Natural killer cell (primary cell): ENCODE results near the gene SLC2A9. TPM values are rescaled to one million over a fixed set of nuclear protein-coding genes. Genes with fewer than 3 reads are reported as not detected.

ENCODE experiments used
- ATAC-seq, 3 donors: fragments of 150-1000 bp in 2 of 3; fragments of 200-7000 bp in 1 of 3; cut with Tn5 transposase; 1 replicate in 1 of 3; 2 replicates in 2 of 3; pipeline ENCODE4 v1.10.0; 2021; ENCODE audit warnings: mild to moderate bottlenecking in 2 of 3, moderate library complexity in 2 of 3
- DNase-seq, 2 donors: peaks; one replicate each; pipeline versions ENCODE4 v3.0.0 to v3.0.0-alpha.2; 2013 to 2021; ENCODE audit warnings: mixed read lengths in 1 of 2
- H3K27ac ChIP-seq: one replicate; pipeline ENCODE4 v1.5.1; 2013; ENCODE audit warnings: mild to moderate bottlenecking, low read length
- H3K27me3 ChIP-seq: one replicate; pipeline ENCODE4 v1.6.1; 2013; ENCODE audit warnings: low read length; ENCODE audit not compliant: control insufficient read depth, insufficient read depth
- H3K36me3 ChIP-seq: one replicate; pipeline ENCODE4 v1.6.1; 2013; ENCODE audit warnings: low read length; ENCODE audit not compliant: control insufficient read depth, insufficient read depth
- H3K4me1 ChIP-seq: one replicate; pipeline ENCODE4 v1.6.1; 2013; ENCODE audit warnings: low read length; ENCODE audit not compliant: control insufficient read depth, insufficient read depth
- H3K4me3 ChIP-seq: one replicate; pipeline ENCODE4 v1.5.1; 2013; ENCODE audit warnings: low read length
- H3K9me3 ChIP-seq: one replicate; pipeline ENCODE4 v1.6.1; 2013; ENCODE audit warnings: low read length; ENCODE audit not compliant: control insufficient read depth, insufficient read depth
- H3K27ac Mint-ChIP-seq, 2 donors: one replicate each; pipeline ENCODE4 v1.8.0; 2022; ENCODE audit warnings: mild to moderate bottlenecking in 2 of 2, mixed read lengths in 2 of 2, moderate library complexity in 1 of 2
- H3K27me3 Mint-ChIP-seq, 2 donors: one replicate each; pipeline ENCODE4 v1.8.0; 2022; ENCODE audit warnings: low read depth in 2 of 2, mixed read lengths in 2 of 2
- H3K36me3 Mint-ChIP-seq: one replicate; pipeline ENCODE4 v1.8.0; 2022; ENCODE audit warnings: mixed read lengths
- H3K4me1 Mint-ChIP-seq, 2 donors: one replicate each; pipeline ENCODE4 v1.8.0; 2022; ENCODE audit warnings: mixed read lengths in 2 of 2
- H3K4me3 Mint-ChIP-seq: one replicate; pipeline ENCODE4 v1.8.0; 2022; ENCODE audit warnings: mild to moderate bottlenecking, moderate library complexity, mixed read lengths
- H3K9me3 Mint-ChIP-seq, 2 donors: one replicate each; pipeline ENCODE4 v1.8.0; 2022; ENCODE audit warnings: mixed read lengths in 2 of 2
- CTCF ChIP-seq: fragments of 200-600 bp; IDR thresholded peaks from one replicate; pipeline ENCODE4 v1.8.0; 2022; ENCODE audit warnings: antibody characterized with exemption
- WGBS: methylation state at CpG from one replicate; pipeline ENCODE4 v1.1.7; 2013; ENCODE audit warnings: missing lambda C conversion rate; ENCODE audit not compliant: insufficient coverage; 5-methylcytosine and 5-hydroxymethylcytosine counted together
- intact Hi-C: fragments of 100-400 bp; cut with micrococcal nuclease; formaldehyde crosslinking; loops from one replicate; pipeline ENCODE4 v1.14.2; 2022
- total RNA-seq, 4 donors: library from RNA; stranded (reverse); fragments of 120-200 nt in 1 of 4; gene quantifications; one replicate each; pipeline versions ENCODE4 v1.2.3 to v1.2.4, GENCODE V29; 2013 to 2022

Gene SLC2A9
- total RNA-seq, 3 donors from 2014 or later (not counting 1 experiment from before 2014, with no cell fraction given): 1.5 to 5.5 (median 3.9) TPM

GRCh38 chr4:9996319-9997110 is 24.8 kb downstream of the SLC2A9 start:
- peaks cover 0 to 3% of the 10 kb centered on the region in 2 donors for H3K27me3 Mint-ChIP-seq
- H3K4me1 Mint-ChIP-seq: peaks cover 15 to 28% of the 10 kb centered on the region in 2 donors
- no peak overlapping the region for H3K27ac ChIP-seq
- H3K36me3 ChIP-seq: no peaks in the 10 kb centered on the region
- H3K4me3 ChIP-seq: no peak overlapping the region
- no peak overlapping the region for H3K4me3 Mint-ChIP-seq
- H3K36me3 Mint-ChIP-seq: no peaks in the 10 kb centered on the region
- H3K27me3 ChIP-seq: no peaks in the 10 kb centered on the region
- no peak for DNase-seq
- ATAC-seq: no peak
- WGBS: 84% methylated on average over 6 of the region's 6 CpGs
- peaks cover under 1% of the 10 kb centered on the region for H3K4me1 ChIP-seq
- intact Hi-C loops: no loop called here
- no peak for TF ChIP-seq CTCF
- peak overlapping the region in 1 of 2 donors; percentile 16 for H3K27ac Mint-ChIP-seq
- H3K9me3 ChIP-seq: no peaks in the 10 kb centered on the region
- no peaks in the 10 kb centered on the region for H3K9me3 Mint-ChIP-seq

- H3K9me3 Mint-ChIP-seq: no peaks in the 10 kb centered on the region
- H3K36me3 Mint-ChIP-seq: no peaks in the 10 kb centered on the region
- Histone ChIP-seq H3K4me1 (no peaks in the 10 kb centered on the region), H3K9me3 (no peaks in the 10 kb centered on the region), H3K27me3 (no peaks in the 10 kb centered on the region), H3K36me3 (no peaks in the 10 kb centered on the region), H3K4me3 (no peak overlapping the region), H3K27ac (no peak overlapping the region)
- H3K27ac Mint-ChIP-seq: peak overlapping the region in 1 of 2 donors; percentile 1
- ATAC-seq (no peak), DNase-seq (no peak)
- 92% methylated on average over 3 of the region's 3 CpGs for WGBS
- peaks cover 11 to 16% of the 10 kb centered on the region in 2 donors for H3K4me1 Mint-ChIP-seq
- no peak overlapping the region for H3K4me3 Mint-ChIP-seq
- H3K27me3 Mint-ChIP-seq: peaks cover 0 to 3% of the 10 kb centered on the region in 2 donors
- intact Hi-C loops: no loop called here
- no peak for TF ChIP-seq CTCF
Observed at GRCh38 chr4:9994246-9994847, 26.9 kb downstream of the SLC2A9 start.

- Histone ChIP-seq H3K4me3 (no peak overlapping the region), H3K36me3 (no peaks in the 10 kb centered on the region), H3K27me3 (no peaks in the 10 kb centered on the region), H3K27ac (no peak overlapping the region), H3K9me3 (no peaks in the 10 kb centered on the region), H3K4me1 (no peaks in the 10 kb centered on the region)
- DNase-seq (no peak), ATAC-seq (no peak)
- peaks cover 10 to 11% of the 10 kb centered on the region in 2 donors for H3K4me1 Mint-ChIP-seq
- no peaks in the 10 kb centered on the region for H3K9me3 Mint-ChIP-seq
- no peak overlapping the region for H3K27ac Mint-ChIP-seq
- no peak for TF ChIP-seq CTCF
- no peaks in the 10 kb centered on the region for H3K36me3 Mint-ChIP-seq
- 91% methylated on average over 9 of the region's 10 CpGs for WGBS
- intact Hi-C loops: no loop called here
- no peak overlapping the region for H3K4me3 Mint-ChIP-seq
- no peaks in the 10 kb centered on the region for H3K27me3 Mint-ChIP-seq
Observed at GRCh38 chr4:9989918-9990635, 31.2 kb downstream of the SLC2A9 start.
